Spleen (tissue), 11 donors: Measurements from ENCODE around the gene EXOSC1. TPM values are rescaled to one million over a fixed set of nuclear protein-coding genes. Genes with fewer than 3 reads are reported as not detected.

ENCODE experiments used
- DNase-seq: peaks from one replicate; pipeline ENCODE4 v3.0.0-alpha.2; 2020
- H3K27ac ChIP-seq, 8 donors: fragments of 200-600 bp; sonication (generic) in 7 of 8; 1 replicate in 4 of 8; 2 replicates in 4 of 8; pipeline versions ENCODE4 v1.5.0 to v1.8.0; 2016 to 2021; ENCODE audit warnings: inconsistent platforms in 4 of 8, mild to moderate bottlenecking in 4 of 8, moderate library complexity in 1 of 8
- H3K27me3 ChIP-seq, 7 donors: fragments of 200-600 bp; sonication (generic) in 6 of 7; replicated peaks in 1 of 7; 1 replicate in 4 of 7; 2 replicates in 3 of 7; pipeline versions ENCODE4 v1.5.0 to v1.8.0; 2016 to 2021; ENCODE audit warnings: inconsistent platforms in 3 of 7, mild to moderate bottlenecking in 1 of 7
- H3K36me3 ChIP-seq, 6 donors: fragments of 200-600 bp; sonication (generic) in 5 of 6; 1 replicate in 4 of 6; 2 replicates in 2 of 6; pipeline versions ENCODE4 v1.5.0 to v1.8.0; 2016 to 2021; ENCODE audit warnings: inconsistent platforms in 2 of 6
- H3K4me1 ChIP-seq, 6 donors: fragments of 200-600 bp; sonication (generic) in 5 of 6; 1 replicate in 3 of 6; 2 replicates in 3 of 6; pipeline versions ENCODE4 v1.5.0 to v1.8.0; 2016 to 2021; ENCODE audit warnings: inconsistent platforms in 3 of 6
- H3K4me3 ChIP-seq, 8 donors: fragments of 200-600 bp; sonication (generic) in 7 of 8; 1 replicate in 4 of 8; 2 replicates in 4 of 8; pipeline versions ENCODE4 v1.5.0 to v1.8.0; 2016 to 2021; ENCODE audit warnings: inconsistent platforms in 4 of 8, mild to moderate bottlenecking in 4 of 8, moderate library complexity in 2 of 8
- H3K9me3 ChIP-seq, 8 donors: fragments of 200-600 bp; sonication (generic) in 7 of 8; 1 replicate in 4 of 8; 2 replicates in 4 of 8; pipeline versions ENCODE4 v1.5.0 to v1.8.0; 2016 to 2021; ENCODE audit warnings: inconsistent platforms in 4 of 8
- CTCF ChIP-seq, 11 experiments: fragments of 200-600 bp in 7 of 11; fragments of 450-650 bp in 4 of 11; sonication (generic) in 4 of 11; IDR thresholded peaks in 8 of 11; conservative IDR thresholded peaks in 3 of 11; 1 replicate in 7 of 11; 2 replicates in 4 of 11; pipeline versions ENCODE4 v1.4.0 to v1.8.0; 2016 to 2021; ENCODE audit warnings: antibody characterized with exemption in 11 of 11, inconsistent platforms in 4 of 11, mild to moderate bottlenecking in 1 of 11
- POLR2A ChIP-seq, 3 donors: fragments of 450-650 bp; IDR thresholded peaks; one replicate each; pipeline ENCODE4 v1.5.1; 2017; ENCODE audit warnings: antibody characterized with exemption in 3 of 3, mild to moderate bottlenecking in 1 of 3
- POLR2AphosphoS5 ChIP-seq, 3 donors: sonication (generic); formaldehyde crosslinking; IDR thresholded peaks; one replicate each; pipeline ENCODE4 v1.5.1; 2017; ENCODE audit warnings: antibody characterized with exemption in 3 of 3
- WGBS, 5 donors: extraction: QIAGEN DNeasy Blood & Tissue Kit in 3 of 5; methylation state at CpG; one replicate each; pipeline versions ENCODE4 v1.1.5 to v1.1.7; 2013 to 2018; 5-methylcytosine and 5-hydroxymethylcytosine counted together
- intact Hi-C: fragments of 100-400 bp; cut with DNase I; formaldehyde crosslinking; loops from one replicate; pipeline ENCODE4 v1.15.0; 2023; ENCODE audit warnings: low total_unique reads
- polyA plus RNA-seq, 3 donors: library from polyadenylated mRNA; stranded (reverse); fragments of 200-250 nt; gene quantifications; one replicate each; pipeline ENCODE4 v1.2.1, GENCODE V29; 2013
- total RNA-seq, 7 donors: library from RNA; depleted of rRNA in 3 of 7; stranded (reverse); fragments of >200 nt in 3 of 7; fragmentation: NEBNext Ultra II Directional in 4 of 7; extraction: Animal tissue kit (Norgen Biotek cat#: 25700) in 4 of 7; gene quantifications; one replicate each; pipeline versions ENCODE4 v1.1.0 to v1.2.1, GENCODE V29; 2016 to 2021
- donor health status: healthy with polysubstance abuse.
- donor health status: DM: no; HTN: no; CAD: no; lungs with moderate emphysema.
- donor health status: DM: no; HTN: no; CAD: no.
- donor health status: Bipolar disorder and iron deficiency.
- donor health status: healthy.
- donor health status: DM: no; HTN: no; CAD: no.
- donor health status: DM: yes; HTN: yes; CAD: no.

Gene EXOSC1
- total and polyA plus RNA-seq, 10 donors, result 28.7 to 50.5 (median 37.2) TPM

- DNase-seq, result no peak
- H3K27ac ChIP-seq, result no peak overlapping the region
- TF ChIP-seq POLR2AphosphoS5 (IDR thresholded peaks at IDR 0.05), result no peak
- no peak for TF ChIP-seq POLR2A (IDR thresholded peaks at IDR 0.05)
- no peak for TF ChIP-seq CTCF (IDR thresholded peaks at IDR 0.05 in 8 of 11, conservative IDR thresholded peaks at IDR 0.05 in 3 of 11)
- WGBS, 5 donors, result 87 to 94% (median 91%) methylated on average over 6 of the region's 6 CpGs
- no peaks in the 10 kb centered on the region for H3K9me3 ChIP-seq
- no peaks in the 10 kb centered on the region for H3K27me3 ChIP-seq
- intact Hi-C loops, result no loop called here
- H3K36me3 ChIP-seq, result peaks cover 6 to 97% (median 88%) of the 10 kb centered on the region in 6 donors
- H3K4me3 ChIP-seq, result no peak overlapping the region
- no peaks in the 10 kb centered on the region for H3K4me1 ChIP-seq
Measured at GRCh38 chr10:97435211-97435610, 10.6 kb downstream of the EXOSC1 start.

GRCh38 chr10:97434557-97434956 is 11.2 kb downstream of the EXOSC1 start:
- Histone ChIP-seq H3K27me3 (no peaks in the 10 kb centered on the region), H3K9me3 (no peaks in the 10 kb centered on the region), H3K4me1 (peaks cover 0 to 6% (median under 1%) of the 10 kb centered on the region in 6 donors), H3K36me3 (peaks cover 6 to 97% (median 86%) of the 10 kb centered on the region in 6 donors), H3K27ac (no peak overlapping the region), H3K4me3 (no peak overlapping the region)
- TF ChIP-seq POLR2AphosphoS5 (IDR thresholded peaks at IDR 0.05) (no peak), CTCF (IDR thresholded peaks at IDR 0.05 in 8 of 11, conservative IDR thresholded peaks at IDR 0.05 in 3 of 11) (no peak), POLR2A (IDR thresholded peaks at IDR 0.05) (no peak)
- intact Hi-C loops, result no loop called here
- DNase-seq, result no peak
- WGBS, 5 donors, result 92 to 100% (median 94%) methylated on average over 1 of the region's 1 CpG

- Histone ChIP-seq H3K27me3 (no peaks in the 10 kb centered on the region), H3K9me3 (no peaks in the 10 kb centered on the region), H3K27ac (no peak overlapping the region), H3K36me3 (peaks cover 4 to 97% (median 83%) of the 10 kb centered on the region in 6 donors), H3K4me3 (no peak overlapping the region), H3K4me1 (peaks cover 0 to 11% (median 5%) of the 10 kb centered on the region in 6 donors)
- DNase-seq, result no peak
- intact Hi-C loops, result no loop called here
- TF ChIP-seq POLR2A (IDR thresholded peaks at IDR 0.05) (no peak), POLR2AphosphoS5 (IDR thresholded peaks at IDR 0.05) (no peak), CTCF (IDR thresholded peaks at IDR 0.05 in 8 of 11, conservative IDR thresholded peaks at IDR 0.05 in 3 of 11) (no peak)
Measured at GRCh38 chr10:97434055-97434454, 11.8 kb downstream of the EXOSC1 start.

- 38 to 72% (median 57%) methylated on average over 4 of the region's 4 CpGs for WGBS, 5 donors
- Histone ChIP-seq H3K9me3 (no peaks in the 10 kb centered on the region), H3K27me3 (no peaks in the 10 kb centered on the region), H3K4me1 (peaks cover 23 to 59% (median 41%) of the 10 kb centered on the region in 6 donors), H3K27ac (peak overlapping the region in 6 of 8 donors; percentile 58 to 95 (median 94)), H3K36me3 (peaks cover 0 to 43% (median 32%) of the 10 kb centered on the region in 6 donors), H3K4me3 (peak overlapping the region in 3 of 8 donors; percentile 97 to 99 (median 98))
- DNase-seq, result no peak
- intact Hi-C loops, result no loop called here
- TF ChIP-seq CTCF (IDR thresholded peaks at IDR 0.05 in 8 of 11, conservative IDR thresholded peaks at IDR 0.05 in 3 of 11) (no peak), POLR2A (IDR thresholded peaks at IDR 0.05) (no peak), POLR2AphosphoS5 (IDR thresholded peaks at IDR 0.05) (no peak)
Measured at GRCh38 chr10:97428572-97428981, 17.2 kb downstream of the EXOSC1 start.
